K562 (cell line): ENCODE measurements around the gene PSAP. TPM values are rescaled to one million over a fixed set of nuclear protein-coding genes. Genes with fewer than 3 reads are reported as not detected.

ENCODE experiments used
- ARNT ChIP-seq, 2 experiments: fragments of 450-650 bp; IDR thresholded peaks; 2 replicates each; pipeline ENCODE4 v1.6.1; 2016; ENCODE audit warnings: mild to moderate bottlenecking in 1 of 2
- CBFA2T2 ChIP-seq: fragments of 450-650 bp; conservative IDR thresholded peaks from 2 replicates; pipeline ENCODE4 v1.6.1; 2017; ENCODE audit warnings: mild to moderate bottlenecking
- CBX5 ChIP-seq: IDR thresholded peaks from 2 replicates; pipeline ENCODE4 v1.6.1; 2014; ENCODE audit warnings: low read depth, borderline replicate concordance
- FOXM1 ChIP-seq, 2 experiments: fragments of 450-650 bp in 1 of 2; sonication (generic) in 1 of 2; formaldehyde crosslinking in 1 of 2; IDR thresholded peaks; 2 replicates each; pipeline versions ENCODE4 v1.6.1 to v1.9.0; 2017 to 2022; ENCODE audit warnings: low read depth in 2 of 2, mild to moderate bottlenecking in 2 of 2, missing genetic modification reagents in 1 of 2, moderate library complexity in 1 of 2
- HMGN3 ChIP-seq: IDR thresholded peaks from 2 replicates; pipeline ENCODE4 v1.6.1; 2011; ENCODE audit warnings: borderline replicate concordance, low read depth, mild to moderate bottlenecking, mixed read lengths, low read length; ENCODE audit not compliant: insufficient read length; ENCODE audit errors: extremely low read depth
- NFATC3 ChIP-seq: fragments of 450-650 bp; IDR thresholded peaks from 2 replicates; pipeline ENCODE4 v1.6.1; 2017; ENCODE audit warnings: mild to moderate bottlenecking
- RFX7 ChIP-seq: fragments of 250-450 bp; sonication (Bioruptor Pico); IDR thresholded peaks from 2 replicates; pipeline ENCODE4 v1.5.1; 2021; ENCODE audit warnings: mild to moderate bottlenecking
- SMARCA4 ChIP-seq: fragments of 450-650 bp; IDR thresholded peaks from 2 replicates; pipeline ENCODE4 v1.6.1; 2016
- SOX6 ChIP-seq: fragments of 450-650 bp; IDR thresholded peaks from 2 replicates; pipeline ENCODE4 v1.6.1; 2014; ENCODE audit warnings: mild to moderate bottlenecking
- SRSF7 ChIP-seq: fragments of 200-400 bp; formaldehyde crosslinking; optimal IDR thresholded peaks from 2 replicates; pipeline ENCODE3; 2017; ENCODE audit warnings: mild to moderate bottlenecking, low read depth, low read length
- STAT5A ChIP-seq: IDR thresholded peaks from 2 replicates; pipeline ENCODE4 v1.6.1; 2012; ENCODE audit warnings: low read length, inconsistent platforms, borderline replicate concordance
- ZNF232 ChIP-seq: sonication (generic); formaldehyde crosslinking; IDR thresholded peaks from 2 replicates; pipeline ENCODE4 v1.8.0; 2022; ENCODE audit warnings: mild to moderate bottlenecking, missing genetic modification reagents
- ZNF316 ChIP-seq: fragments of 450-650 bp; IDR thresholded peaks from 2 replicates; pipeline ENCODE4 v1.6.1; 2016
- ZNF717 ChIP-seq: fragments of 250-450 bp; sonication (Bioruptor Pico); IDR thresholded peaks from 2 replicates; pipeline ENCODE4 v1.5.0; 2021
- polyA plus RNA-seq, 8 experiments: library from polyadenylated mRNA; depleted of rRNA in 4 of 8; stranded (reverse) in 5 of 8; unstranded in 3 of 8; fragments of >200 nt; fragmentation: Nextera tagmentation in 2 of 8; fragmentation: Illumina TruSeq in 1 of 8; extraction: Ambion mirVana in 2 of 8; extraction: Trizol in 1 of 8; gene quantifications; 2 replicates each; pipeline versions ENCODE4 v1.2.1 to v1.2.3, GENCODE V29; 2011 to 2014; ENCODE audit warnings: inconsistent platforms in 1 of 8, missing spikeins in 1 of 8
- total RNA-seq, 7 experiments: library from RNA; depleted of rRNA in 6 of 7; stranded (reverse); fragments of >200 nt in 6 of 7; fragmentation: Illumina TruSeq in 2 of 7; extraction: Trizol in 2 of 7; gene quantifications; 2 replicates each; pipeline versions ENCODE4 v1.2.1 to v1.2.3, GENCODE V29; 2011 to 2021; ENCODE audit warnings: low replicate concordance in 1 of 7
- TF ChIP-seq, protein P1 (sequence below), 3 experiments: IDR thresholded peaks in 2 of 3; conservative IDR thresholded peaks in 1 of 3; 2 replicates each; pipeline ENCODE4 v1.5.1; 2011 to 2012; ENCODE audit warnings: low read length in 3 of 3, mild to moderate bottlenecking in 3 of 3, control low read depth in 2 of 3, improper control_type of control experiment in 1 of 3, inconsistent platforms in 1 of 3, low read depth in 1 of 3, mixed read lengths in 1 of 3, moderate library complexity in 1 of 3; ENCODE audit not compliant: insufficient read depth in 2 of 3
- TF ChIP-seq, protein P2 (sequence below): IDR thresholded peaks from 2 replicates; pipeline ENCODE4 v1.6.1; 2012; ENCODE audit warnings: low read depth, low read length, improper control_type of control experiment, borderline replicate concordance
- TF ChIP-seq, protein P3 (sequence below): fragments of 250-450 bp; sonication (Bioruptor Pico); IDR thresholded peaks from 2 replicates; pipeline ENCODE4 v1.4.0; 2020; ENCODE audit warnings: mild to moderate bottlenecking, moderate library complexity
- TF ChIP-seq, protein P4 (sequence below): sonication (generic); formaldehyde crosslinking; IDR thresholded peaks from 2 replicates; pipeline ENCODE4 v1.8.0; 2023; ENCODE audit warnings: missing genetic modification reagents, mild to moderate bottlenecking, borderline replicate concordance

Gene PSAP
- total and polyA plus RNA-seq, 9 of the 15 experiments (the other 6 are each of a cell fraction or from before 2014, with no cell fraction given): 245 to 700 (median 429) TPM

DNA sequence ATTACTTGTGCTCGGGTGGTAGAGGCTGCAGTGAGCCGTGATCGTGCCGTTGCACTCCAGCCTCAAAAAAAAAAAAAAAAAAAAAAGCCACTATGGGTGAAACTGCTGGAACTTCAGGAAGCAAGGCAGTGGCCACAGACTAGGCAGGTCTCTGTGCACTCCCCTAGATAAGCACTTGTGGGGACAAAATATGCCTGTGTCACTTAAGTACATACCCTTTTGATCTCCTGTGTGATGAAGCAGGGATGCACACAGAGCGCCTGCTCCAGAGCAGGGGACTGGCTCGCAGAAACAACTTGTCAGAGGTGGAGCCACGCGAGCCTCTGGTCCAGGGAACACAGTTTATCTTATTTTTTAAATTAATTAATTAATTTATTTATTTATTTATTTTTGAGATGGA lies 42.9 kb upstream of the PSAP start (continued):
- TF ChIP-seq ZNF316: peak; percentile 81
- TF ChIP-seq CBFA2T2: peak; percentile 79
- TF ChIP-seq, protein P1, sequence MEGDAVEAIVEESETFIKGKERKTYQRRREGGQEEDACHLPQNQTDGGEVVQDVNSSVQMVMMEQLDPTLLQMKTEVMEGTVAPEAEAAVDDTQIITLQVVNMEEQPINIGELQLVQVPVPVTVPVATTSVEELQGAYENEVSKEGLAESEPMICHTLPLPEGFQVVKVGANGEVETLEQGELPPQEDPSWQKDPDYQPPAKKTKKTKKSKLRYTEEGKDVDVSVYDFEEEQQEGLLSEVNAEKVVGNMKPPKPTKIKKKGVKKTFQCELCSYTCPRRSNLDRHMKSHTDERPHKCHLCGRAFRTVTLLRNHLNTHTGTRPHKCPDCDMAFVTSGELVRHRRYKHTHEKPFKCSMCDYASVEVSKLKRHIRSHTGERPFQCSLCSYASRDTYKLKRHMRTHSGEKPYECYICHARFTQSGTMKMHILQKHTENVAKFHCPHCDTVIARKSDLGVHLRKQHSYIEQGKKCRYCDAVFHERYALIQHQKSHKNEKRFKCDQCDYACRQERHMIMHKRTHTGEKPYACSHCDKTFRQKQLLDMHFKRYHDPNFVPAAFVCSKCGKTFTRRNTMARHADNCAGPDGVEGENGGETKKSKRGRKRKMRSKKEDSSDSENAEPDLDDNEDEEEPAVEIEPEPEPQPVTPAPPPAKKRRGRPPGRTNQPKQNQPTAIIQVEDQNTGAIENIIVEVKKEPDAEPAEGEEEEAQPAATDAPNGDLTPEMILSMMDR (IDR thresholded peaks at IDR 0.05 in 2 of 3, conservative IDR thresholded peaks at IDR 0.05 in 1 of 3; ENCODE audit: insufficient read depth in 2 of 3, low read depth in 1 of 3, low read length in 3 of 3): no peak
- no peak for TF ChIP-seq NFATC3
- TF ChIP-seq, protein P2, sequence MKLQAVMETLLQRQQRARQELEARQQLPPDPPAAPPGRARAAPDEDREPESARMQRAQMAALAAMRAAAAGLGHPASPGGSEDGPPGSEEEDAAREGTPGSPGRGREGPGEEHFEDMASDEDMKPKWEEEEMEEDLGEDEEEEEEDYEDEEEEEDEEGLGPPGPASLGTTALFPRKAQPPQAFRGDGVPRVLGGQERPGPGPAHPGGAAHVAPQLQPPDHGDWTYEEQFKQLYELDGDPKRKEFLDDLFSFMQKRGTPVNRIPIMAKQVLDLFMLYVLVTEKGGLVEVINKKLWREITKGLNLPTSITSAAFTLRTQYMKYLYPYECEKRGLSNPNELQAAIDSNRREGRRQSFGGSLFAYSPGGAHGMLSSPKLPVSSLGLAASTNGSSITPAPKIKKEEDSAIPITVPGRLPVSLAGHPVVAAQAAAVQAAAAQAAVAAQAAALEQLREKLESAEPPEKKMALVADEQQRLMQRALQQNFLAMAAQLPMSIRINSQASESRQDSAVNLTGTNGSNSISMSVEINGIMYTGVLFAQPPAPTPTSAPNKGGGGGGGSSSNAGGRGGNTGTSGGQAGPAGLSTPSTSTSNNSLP: 0 out of 2 replicates have a peak, but pooled peaks have one; percentile 25
- peak; percentile 58 to 84; a peak in 2 of 4 replicates for TF ChIP-seq ARNT (IDR thresholded peaks at IDR 0.05)
- TF ChIP-seq SMARCA4: peak; percentile 94
- TF ChIP-seq, protein P3, sequence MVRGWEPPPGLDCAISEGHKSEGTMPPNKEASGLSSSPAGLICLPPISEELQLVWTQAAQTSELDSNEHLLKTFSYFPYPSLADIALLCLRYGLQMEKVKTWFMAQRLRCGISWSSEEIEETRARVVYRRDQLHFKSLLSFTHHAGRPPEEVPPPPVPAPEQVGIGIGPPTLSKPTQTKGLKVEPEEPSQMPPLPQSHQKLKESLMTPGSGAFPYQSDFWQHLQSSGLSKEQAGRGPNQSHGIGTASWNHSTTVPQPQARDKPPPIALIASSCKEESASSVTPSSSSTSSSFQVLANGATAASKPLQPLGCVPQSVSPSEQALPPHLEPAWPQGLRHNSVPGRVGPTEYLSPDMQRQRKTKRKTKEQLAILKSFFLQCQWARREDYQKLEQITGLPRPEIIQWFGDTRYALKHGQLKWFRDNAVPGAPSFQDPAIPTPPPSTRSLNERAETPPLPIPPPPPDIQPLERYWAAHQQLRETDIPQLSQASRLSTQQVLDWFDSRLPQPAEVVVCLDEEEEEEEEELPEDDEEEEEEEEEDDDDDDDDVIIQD (CRISPR knock-in tag): no peak
- no peak for TF ChIP-seq RFX7 (CRISPR knock-in tag)
- TF ChIP-seq ZNF717 (CRISPR knock-in tag): no peak
- TF ChIP-seq STAT5A: peak; percentile 67; the same call in 1 of the 2 replicates
- no peak for TF ChIP-seq ZNF232 (CRISPR knock-in tag)
- TF ChIP-seq CBX5: no peak
- no peak for TF ChIP-seq HMGN3
- no peak for TF ChIP-seq SRSF7
- no peak; the same call in 1 of the 2 replicates for TF ChIP-seq FOXM1 (IDR thresholded peaks at IDR 0.05; ENCODE audit: low read depth)
- TF ChIP-seq FOXM1 (CRISPR knock-in tag; IDR thresholded peaks at IDR 0.05; ENCODE audit: low read depth): no peak
- TF ChIP-seq, protein P4, sequence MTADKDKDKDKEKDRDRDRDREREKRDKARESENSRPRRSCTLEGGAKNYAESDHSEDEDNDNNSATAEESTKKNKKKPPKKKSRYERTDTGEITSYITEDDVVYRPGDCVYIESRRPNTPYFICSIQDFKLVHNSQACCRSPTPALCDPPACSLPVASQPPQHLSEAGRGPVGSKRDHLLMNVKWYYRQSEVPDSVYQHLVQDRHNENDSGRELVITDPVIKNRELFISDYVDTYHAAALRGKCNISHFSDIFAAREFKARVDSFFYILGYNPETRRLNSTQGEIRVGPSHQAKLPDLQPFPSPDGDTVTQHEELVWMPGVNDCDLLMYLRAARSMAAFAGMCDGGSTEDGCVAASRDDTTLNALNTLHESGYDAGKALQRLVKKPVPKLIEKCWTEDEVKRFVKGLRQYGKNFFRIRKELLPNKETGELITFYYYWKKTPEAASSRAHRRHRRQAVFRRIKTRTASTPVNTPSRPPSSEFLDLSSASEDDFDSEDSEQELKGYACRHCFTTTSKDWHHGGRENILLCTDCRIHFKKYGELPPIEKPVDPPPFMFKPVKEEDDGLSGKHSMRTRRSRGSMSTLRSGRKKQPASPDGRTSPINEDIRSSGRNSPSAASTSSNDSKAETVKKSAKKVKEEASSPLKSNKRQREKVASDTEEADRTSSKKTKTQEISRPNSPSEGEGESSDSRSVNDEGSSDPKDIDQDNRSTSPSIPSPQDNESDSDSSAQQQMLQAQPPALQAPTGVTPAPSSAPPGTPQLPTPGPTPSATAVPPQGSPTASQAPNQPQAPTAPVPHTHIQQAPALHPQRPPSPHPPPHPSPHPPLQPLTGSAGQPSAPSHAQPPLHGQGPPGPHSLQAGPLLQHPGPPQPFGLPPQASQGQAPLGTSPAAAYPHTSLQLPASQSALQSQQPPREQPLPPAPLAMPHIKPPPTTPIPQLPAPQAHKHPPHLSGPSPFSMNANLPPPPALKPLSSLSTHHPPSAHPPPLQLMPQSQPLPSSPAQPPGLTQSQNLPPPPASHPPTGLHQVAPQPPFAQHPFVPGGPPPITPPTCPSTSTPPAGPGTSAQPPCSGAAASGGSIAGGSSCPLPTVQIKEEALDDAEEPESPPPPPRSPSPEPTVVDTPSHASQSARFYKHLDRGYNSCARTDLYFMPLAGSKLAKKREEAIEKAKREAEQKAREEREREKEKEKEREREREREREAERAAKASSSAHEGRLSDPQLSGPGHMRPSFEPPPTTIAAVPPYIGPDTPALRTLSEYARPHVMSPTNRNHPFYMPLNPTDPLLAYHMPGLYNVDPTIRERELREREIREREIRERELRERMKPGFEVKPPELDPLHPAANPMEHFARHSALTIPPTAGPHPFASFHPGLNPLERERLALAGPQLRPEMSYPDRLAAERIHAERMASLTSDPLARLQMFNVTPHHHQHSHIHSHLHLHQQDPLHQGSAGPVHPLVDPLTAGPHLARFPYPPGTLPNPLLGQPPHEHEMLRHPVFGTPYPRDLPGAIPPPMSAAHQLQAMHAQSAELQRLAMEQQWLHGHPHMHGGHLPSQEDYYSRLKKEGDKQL (CRISPR knock-in tag): no peak
- peak; percentile 66 for TF ChIP-seq SOX6
